Endothelial cell (in vitro differentiated cells): Measurements from ENCODE around the gene DYRK1B. TPM values are rescaled to one million over a fixed set of nuclear protein-coding genes. Genes with fewer than 3 reads are reported as not detected.

ENCODE experiments used
- DNase-seq: peaks from one replicate; pipeline ENCODE4 v3.0.0; 2021; ENCODE audit warnings: low spot score
- H3K27ac Mint-ChIP-seq: one replicate; pipeline ENCODE4 v1.8.0; 2021; ENCODE audit warnings: mixed read lengths, inconsistent platforms; ENCODE audit not compliant: unreplicated experiment
- H3K27me3 Mint-ChIP-seq: one replicate; pipeline ENCODE4 v1.8.0; 2021; ENCODE audit warnings: mild to moderate bottlenecking, moderate library complexity, mixed read lengths, inconsistent platforms; ENCODE audit not compliant: unreplicated experiment
- H3K36me3 Mint-ChIP-seq: one replicate; pipeline ENCODE4 v1.8.0; 2021; ENCODE audit warnings: mild to moderate bottlenecking, low read depth, mixed read lengths, inconsistent platforms; ENCODE audit not compliant: unreplicated experiment
- H3K4me1 Mint-ChIP-seq: one replicate; pipeline ENCODE4 v1.8.0; 2021; ENCODE audit warnings: mild to moderate bottlenecking, mixed read lengths, inconsistent platforms; ENCODE audit not compliant: unreplicated experiment
- H3K4me3 Mint-ChIP-seq: one replicate; pipeline ENCODE4 v1.8.0; 2021; ENCODE audit warnings: mild to moderate bottlenecking, mixed read lengths, inconsistent platforms; ENCODE audit not compliant: unreplicated experiment
- H3K9me3 Mint-ChIP-seq: one replicate; pipeline ENCODE4 v1.8.0; 2021; ENCODE audit warnings: mixed read lengths, inconsistent platforms; ENCODE audit not compliant: unreplicated experiment
- total RNA-seq: library from RNA; stranded (reverse); fragmentation: NEBNext Ultra II Directional; extraction: Animal tissue kit (Norgen Biotek cat#: 25700); gene quantifications from one replicate; pipeline ENCODE4 v1.2.1, GENCODE V29; 2021; ENCODE audit not compliant: unreplicated experiment
- TF ChIP-seq, protein P1 (sequence below): fragments of 200-600 bp; sonication (generic); IDR thresholded peaks from one replicate; pipeline ENCODE4 v1.5.0; 2021; ENCODE audit warnings: antibody characterized with exemption; ENCODE audit not compliant: unreplicated experiment

Gene DYRK1B
- total RNA-seq, 1 donor from 2014 or later: 29.5 TPM

DNA sequence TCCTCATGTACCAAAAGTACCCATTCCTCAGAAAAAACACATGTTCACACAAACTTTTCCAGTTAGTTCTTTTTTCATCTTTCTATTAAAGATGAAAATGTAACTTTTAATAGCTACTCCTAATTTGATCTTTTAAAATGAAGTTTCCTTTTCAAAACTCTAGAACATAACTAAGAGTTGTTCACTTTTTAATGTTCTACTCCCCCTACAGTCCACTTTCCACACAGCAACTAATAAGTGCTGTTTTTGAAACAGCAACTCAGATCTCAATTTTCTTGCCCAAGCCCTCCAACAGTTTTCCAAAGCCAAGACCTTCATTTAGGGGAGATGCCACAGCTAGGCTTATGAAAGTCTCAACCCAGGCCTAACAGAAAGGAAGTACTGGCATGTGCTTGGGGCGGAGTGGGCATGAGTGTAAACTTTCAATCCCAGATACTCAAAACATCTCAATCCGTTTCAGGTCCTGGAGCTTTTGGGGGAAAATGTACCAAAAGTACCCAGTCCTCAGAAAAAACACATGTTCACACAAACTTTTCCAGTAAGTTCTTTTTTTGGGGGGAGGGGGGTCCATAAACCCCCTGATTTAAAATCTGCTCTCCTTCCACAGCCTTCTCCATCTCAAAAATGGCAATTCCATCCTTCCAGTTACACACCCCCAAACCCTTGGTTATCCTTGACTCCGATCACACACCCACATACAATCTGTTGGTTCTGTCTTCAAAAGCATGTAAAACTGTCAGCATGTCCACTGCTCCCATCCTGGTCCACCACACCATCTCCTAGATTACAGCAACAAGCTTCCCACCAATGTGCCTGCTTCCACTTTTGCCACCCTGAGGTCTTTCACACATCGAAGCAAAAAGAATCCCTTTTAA lies 10.2 kb upstream of the DYRK1B start:
- Mint-ChIP-seq H3K27ac (peak overlapping the region; percentile 3), H3K4me3 (peak overlapping the region; percentile 96), H3K27me3 (peaks cover 4% of the 10 kb centered on the region), H3K36me3 (peaks cover 14% of the 10 kb centered on the region), H3K9me3 (no peaks in the 10 kb centered on the region), H3K4me1 (peaks cover 32% of the 10 kb centered on the region)
- DNase-seq: peak; percentile 36
- TF ChIP-seq, protein P1, sequence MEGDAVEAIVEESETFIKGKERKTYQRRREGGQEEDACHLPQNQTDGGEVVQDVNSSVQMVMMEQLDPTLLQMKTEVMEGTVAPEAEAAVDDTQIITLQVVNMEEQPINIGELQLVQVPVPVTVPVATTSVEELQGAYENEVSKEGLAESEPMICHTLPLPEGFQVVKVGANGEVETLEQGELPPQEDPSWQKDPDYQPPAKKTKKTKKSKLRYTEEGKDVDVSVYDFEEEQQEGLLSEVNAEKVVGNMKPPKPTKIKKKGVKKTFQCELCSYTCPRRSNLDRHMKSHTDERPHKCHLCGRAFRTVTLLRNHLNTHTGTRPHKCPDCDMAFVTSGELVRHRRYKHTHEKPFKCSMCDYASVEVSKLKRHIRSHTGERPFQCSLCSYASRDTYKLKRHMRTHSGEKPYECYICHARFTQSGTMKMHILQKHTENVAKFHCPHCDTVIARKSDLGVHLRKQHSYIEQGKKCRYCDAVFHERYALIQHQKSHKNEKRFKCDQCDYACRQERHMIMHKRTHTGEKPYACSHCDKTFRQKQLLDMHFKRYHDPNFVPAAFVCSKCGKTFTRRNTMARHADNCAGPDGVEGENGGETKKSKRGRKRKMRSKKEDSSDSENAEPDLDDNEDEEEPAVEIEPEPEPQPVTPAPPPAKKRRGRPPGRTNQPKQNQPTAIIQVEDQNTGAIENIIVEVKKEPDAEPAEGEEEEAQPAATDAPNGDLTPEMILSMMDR: peak; percentile 60

DNA sequence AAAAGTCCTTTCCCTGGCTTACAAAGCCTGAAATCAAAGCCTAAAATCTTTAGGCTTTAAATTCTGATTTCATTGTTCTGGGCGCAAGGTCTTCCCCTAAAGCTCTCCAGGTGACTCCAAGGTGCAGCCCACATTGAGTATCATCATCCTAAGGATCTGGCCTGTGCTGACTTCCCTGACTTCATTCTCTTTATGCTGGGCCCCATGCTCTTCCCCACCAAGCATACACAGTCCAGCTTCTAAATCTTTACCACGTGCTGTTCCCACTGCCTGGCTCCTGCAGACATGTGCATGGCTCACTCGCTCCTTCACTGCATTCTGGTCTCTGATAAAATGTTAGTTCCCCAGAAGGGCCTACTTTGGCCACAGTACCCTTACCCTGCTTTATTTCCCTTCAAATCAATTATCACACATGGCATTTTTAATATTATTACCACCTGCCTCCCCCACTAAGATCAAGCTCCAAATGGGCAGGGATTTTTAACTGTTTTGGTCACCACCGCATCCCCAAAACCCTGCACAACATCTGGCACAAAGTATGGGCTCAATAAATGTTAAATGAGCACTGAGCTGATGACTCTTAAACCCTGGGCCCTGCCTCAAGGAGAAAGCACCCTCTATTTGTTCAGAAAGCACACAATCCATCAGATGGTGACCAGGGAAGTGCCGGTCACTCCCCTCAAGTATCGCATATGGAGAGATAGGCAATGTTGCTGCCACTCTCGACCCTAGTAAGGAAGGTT lies 8.9 kb upstream of the DYRK1B start:
- no peak overlapping the region for H3K4me3 Mint-ChIP-seq
- TF ChIP-seq, protein P1: peak; percentile 1
- H3K36me3 Mint-ChIP-seq: peaks cover 16% of the 10 kb centered on the region
- H3K27ac Mint-ChIP-seq: peak overlapping the region; percentile 57
- peaks cover 32% of the 10 kb centered on the region for H3K4me1 Mint-ChIP-seq
- peaks cover 6% of the 10 kb centered on the region for H3K27me3 Mint-ChIP-seq
- no peak for DNase-seq
- H3K9me3 Mint-ChIP-seq: no peaks in the 10 kb centered on the region

DNA sequence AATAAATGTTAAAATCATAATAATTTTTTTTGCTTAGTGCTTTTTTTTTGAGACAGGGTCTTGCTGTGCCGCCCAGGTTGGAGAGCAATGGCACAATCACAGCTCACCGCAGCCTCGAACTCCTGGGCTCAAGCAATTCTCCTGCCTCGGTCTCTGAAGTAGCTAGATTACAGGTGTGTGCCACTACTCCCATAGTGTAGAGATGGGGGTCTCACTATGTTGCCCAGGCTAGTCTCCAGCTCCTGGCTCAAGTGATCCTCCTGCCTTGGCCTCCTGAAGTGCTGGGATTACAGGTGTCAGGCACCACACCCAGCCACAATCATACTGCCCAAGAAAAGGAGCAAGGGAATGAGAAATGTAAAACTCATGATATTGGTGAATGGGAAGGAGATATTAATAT lies 7.1 kb upstream of the DYRK1B start:
- TF ChIP-seq, protein P1: no peak
- Mint-ChIP-seq H3K27ac (no peak overlapping the region), H3K36me3 (peaks cover 20% of the 10 kb centered on the region), H3K27me3 (peaks cover 3% of the 10 kb centered on the region), H3K4me1 (peaks cover 20% of the 10 kb centered on the region), H3K9me3 (no peaks in the 10 kb centered on the region), H3K4me3 (no peak overlapping the region)
- no peak for DNase-seq

DNA sequence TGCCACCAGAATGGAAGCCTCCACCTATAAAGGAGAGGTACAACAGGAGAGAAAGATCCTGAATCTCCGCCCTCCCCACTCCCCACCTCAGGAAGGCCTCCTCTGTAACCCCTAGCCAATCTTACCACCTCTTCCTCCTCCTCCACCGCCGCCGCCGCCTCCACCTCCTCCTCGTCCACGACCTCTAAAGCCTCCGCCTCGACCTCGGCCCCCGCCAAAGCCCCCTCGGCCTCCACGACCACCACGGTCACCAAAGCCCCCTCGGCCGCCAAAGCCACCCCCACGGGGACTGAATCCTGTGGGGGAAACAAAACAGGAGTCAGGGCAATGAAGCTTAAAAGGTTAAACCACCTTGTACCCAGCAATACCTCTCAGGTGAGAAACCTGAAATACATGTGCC lies 6.5 kb upstream of the DYRK1B start:
- H3K36me3 Mint-ChIP-seq: peaks cover 20% of the 10 kb centered on the region
- peaks cover 15% of the 10 kb centered on the region for H3K4me1 Mint-ChIP-seq
- peaks cover 3% of the 10 kb centered on the region for H3K27me3 Mint-ChIP-seq
- H3K27ac Mint-ChIP-seq: no peak overlapping the region
- no peak for DNase-seq
- TF ChIP-seq, protein P1: no peak
- H3K9me3 Mint-ChIP-seq: no peaks in the 10 kb centered on the region
- H3K4me3 Mint-ChIP-seq: no peak overlapping the region
